HAP-1 (cell line): Measurements from ENCODE around the gene IL3RA.
"Not testable (repeated sequence)": the region's sequence is repeated elsewhere in the genome, so short reads cannot be mapped to it uniquely, and the experiment has no call there.

Experiments
- DNase-seq, 2 experiments: peaks; one replicate each; pipeline ENCODE4 v3.0.0-alpha.2; 2016 to 2020; ENCODE audit warnings: low spot score in 2 of 2
- H3K27me3 ChIP-seq: fragments of 250-450 bp; sonication (Bioruptor Pico); 2 replicates; pipeline ENCODE4 v1.5.1; 2020; ENCODE audit warnings: low read depth, mild to moderate bottlenecking, moderate library complexity
- H3K36me3 ChIP-seq: fragments of 250-450 bp; sonication (Bioruptor Pico); replicated peaks from 2 replicates; pipeline ENCODE4 v1.5.1; 2020; ENCODE audit warnings: mild to moderate bottlenecking
- H3K4me1 ChIP-seq: fragments of 250-450 bp; sonication (Bioruptor Pico); 2 replicates; pipeline ENCODE4 v1.5.1; 2020; ENCODE audit warnings: mild to moderate bottlenecking
- H3K4me3 ChIP-seq: fragments of 250-450 bp; sonication (Bioruptor Pico); 2 replicates; pipeline ENCODE4 v1.5.1; 2020; ENCODE audit warnings: mild to moderate bottlenecking, moderate library complexity
- H3K9me3 ChIP-seq: fragments of 250-450 bp; sonication (Bioruptor Pico); 2 replicates; pipeline ENCODE4 v1.5.1; 2020; ENCODE audit warnings: mild to moderate bottlenecking, moderate library complexity
- in situ Hi-C: fragments of 300-500 bp; cut with MboI; formaldehyde crosslinking; loops from 3 replicates; pipeline ENCODE4 v1.14.3; 2020; ENCODE audit warnings: low sequenced_read_pairs, inconsistent platforms, mixed read lengths

The IL3RA gene

GRCh38 chrX:1313788-1314187 lies 22.8 kb upstream of the IL3RA start:
- H3K4me3 ChIP-seq: no peak overlapping the region
- no peaks in the 10 kb centered on the region for H3K9me3 ChIP-seq
- no peaks in the 10 kb centered on the region for H3K27me3 ChIP-seq
- no peaks in the 10 kb centered on the region for H3K4me1 ChIP-seq
- no peak for DNase-seq
- in situ Hi-C loops: no loop called here
- H3K36me3 ChIP-seq: no peaks in the 10 kb centered on the region

GRCh38 chrX:1316527-1316926 lies 20.1 kb upstream of the IL3RA start:
- no peaks in the 10 kb centered on the region for H3K4me1 ChIP-seq
- in situ Hi-C loops: no loop called here

GRCh38 chrX:1321674-1322073 lies 14.9 kb upstream of the IL3RA start:
- DNase-seq: no peak
- Histone ChIP-seq H3K9me3 (no peaks in the 10 kb centered on the region), H3K4me1 (no peaks in the 10 kb centered on the region), H3K36me3 (no peaks in the 10 kb centered on the region), H3K27me3 (no peaks in the 10 kb centered on the region), H3K4me3 (no peak overlapping the region)
- in situ Hi-C loops: no loop called here

More at GRCh38 chrX:1316527-1316926, 20.1 kb upstream of the IL3RA start:
- Histone ChIP-seq H3K36me3 (no peaks in the 10 kb centered on the region), H3K4me3 (no peak overlapping the region), H3K27me3 (no peaks in the 10 kb centered on the region), H3K9me3 (no peaks in the 10 kb centered on the region)
- no peak for DNase-seq

- no peaks in the 10 kb centered on the region for H3K4me1 ChIP-seq
- H3K9me3 ChIP-seq: no peaks in the 10 kb centered on the region
- in situ Hi-C loops: no loop called here
- no peaks in the 10 kb centered on the region for H3K36me3 ChIP-seq
- no peak overlapping the region for H3K4me3 ChIP-seq
- DNase-seq: no peak
- no peaks in the 10 kb centered on the region for H3K27me3 ChIP-seq
These were observed 14.2 kb upstream of the IL3RA start for GRCh38 chrX:1322393-1322792.

GRCh38 chrX:1323315-1323714 lies 13.3 kb upstream of the IL3RA start:
- Histone ChIP-seq H3K4me1 (no peaks in the 10 kb centered on the region), H3K27me3 (no peaks in the 10 kb centered on the region), H3K36me3 (no peaks in the 10 kb centered on the region), H3K4me3 (no peak overlapping the region), H3K9me3 (no peaks in the 10 kb centered on the region)
- DNase-seq: peak; percentile 50 to 74
- in situ Hi-C loops: no loop called here

GRCh38 chrX:1325515-1326116 lies 11.0 kb upstream of the IL3RA start:
- Histone ChIP-seq H3K4me1 (no peaks in the 10 kb centered on the region), H3K27me3 (no peaks in the 10 kb centered on the region), H3K4me3 (no peak overlapping the region), H3K9me3 (no peaks in the 10 kb centered on the region), H3K36me3 (no peaks in the 10 kb centered on the region)
- no peak for DNase-seq
- in situ Hi-C loops: no loop called here

- no peaks in the 10 kb centered on the region for H3K9me3 ChIP-seq
- H3K4me1 ChIP-seq: no peaks in the 10 kb centered on the region
- no peak for DNase-seq
- in situ Hi-C loops: no loop called here
- no peaks in the 10 kb centered on the region for H3K36me3 ChIP-seq
- H3K4me3 ChIP-seq: no peak overlapping the region
- peaks cover 6% of the 10 kb centered on the region for H3K27me3 ChIP-seq
These were observed 8.8 kb upstream of the IL3RA start for GRCh38 chrX:1327651-1328304.

- no peak for DNase-seq
- peaks cover 8% of the 10 kb centered on the region for H3K27me3 ChIP-seq
- no peaks in the 10 kb centered on the region for H3K9me3 ChIP-seq
- in situ Hi-C loops: no loop called here
- no peaks in the 10 kb centered on the region for H3K4me1 ChIP-seq
- no peaks in the 10 kb centered on the region for H3K36me3 ChIP-seq
- no peak overlapping the region for H3K4me3 ChIP-seq
These were observed 6.0 kb upstream of the IL3RA start for GRCh38 chrX:1330605-1331004.

- in situ Hi-C loops, H3K4me3 ChIP-seq, H3K9me3 ChIP-seq, DNase-seq, H3K36me3 ChIP-seq, H3K4me1 ChIP-seq, H3K27me3 ChIP-seq: not testable (repeated sequence)
These were observed 4.2 kb upstream of the IL3RA start for GRCh38 chrX:1332433-1332832.

- H3K9me3 ChIP-seq: no peaks in the 10 kb centered on the region
- in situ Hi-C loops: no loop called here
- peaks cover 8% of the 10 kb centered on the region for H3K27me3 ChIP-seq
- no peak for DNase-seq
- no peak overlapping the region for H3K4me3 ChIP-seq
- peaks cover 2% of the 10 kb centered on the region; the same call in 1 of the 2 replicates for H3K4me1 ChIP-seq
- no peaks in the 10 kb centered on the region for H3K36me3 ChIP-seq
These were observed 1.7 kb upstream of the IL3RA start for GRCh38 chrX:1334854-1335253.

- H3K4me1 ChIP-seq: peaks cover 2% of the 10 kb centered on the region; the same call in 1 of the 2 replicates
- H3K9me3 ChIP-seq: no peaks in the 10 kb centered on the region
- no peaks in the 10 kb centered on the region for H3K36me3 ChIP-seq
- H3K27me3 ChIP-seq: peaks cover 5% of the 10 kb centered on the region
- peak overlapping the region; percentile 12; the same call in 1 of the 2 replicates for H3K4me3 ChIP-seq
- no peak for DNase-seq
- in situ Hi-C loops: no loop called here
These were observed 579 bp downstream of the IL3RA start for GRCh38 chrX:1336948-1337779.

- DNase-seq: no peak
- peaks cover 2% of the 10 kb centered on the region; the same call in 1 of the 2 replicates for H3K4me1 ChIP-seq
- no peak overlapping the region for H3K4me3 ChIP-seq
- no peaks in the 10 kb centered on the region for H3K36me3 ChIP-seq
- in situ Hi-C loops: no loop called here
- no peaks in the 10 kb centered on the region for H3K27me3 ChIP-seq
- H3K9me3 ChIP-seq: no peaks in the 10 kb centered on the region
These were observed 5.1 kb downstream of the IL3RA start for GRCh38 chrX:1341545-1342184.

GRCh38 chrX:1349606-1350005 lies 13.0 kb downstream of the IL3RA start:
- H3K36me3 ChIP-seq, H3K27me3 ChIP-seq, H3K4me1 ChIP-seq, in situ Hi-C loops, H3K4me3 ChIP-seq, H3K9me3 ChIP-seq, DNase-seq: not testable (repeated sequence)
